ENCODE data around the gene ARL5B. TPM values are rescaled to one million over a fixed set of nuclear protein-coding genes. Genes with fewer than 3 reads are reported as not detected.

ARL5B gene
- total RNA-seq, 1 donor from 2014 or later = 6.9 TPM

GRCh38 chr10:18687706-18688105 lies 28.5 kb downstream of the ARL5B start:
- intact Hi-C loops (cut with micrococcal nuclease) = no loop called here
- DNase-seq (no peak), ATAC-seq (no peak)

- ATAC-seq (no peak), DNase-seq (no peak)
- intact Hi-C loops (cut with micrococcal nuclease) = no loop called here
Observed at GRCh38 chr10:18689498-18689897, 30.3 kb downstream of the ARL5B start.

GRCh38 chr10:18690541-18690940 lies 31.3 kb downstream of the ARL5B start:
- no peak for ATAC-seq
- intact Hi-C loops (cut with micrococcal nuclease) = no loop called here

GRCh38 chr10:18699849-18700840 lies 40.9 kb downstream of the ARL5B start:
- DNase-seq (no peak), ATAC-seq (no peak)
- intact Hi-C loops (cut with micrococcal nuclease) = no loop called here

More at GRCh38 chr10:18690541-18690940, 31.3 kb downstream of the ARL5B start:
- DNase-seq = no peak

- DNase-seq = no peak
Observed at GRCh38 chr10:18703521-18703920, 44.3 kb downstream of the ARL5B start.

GRCh38 chr10:18710201-18710653 lies 51.0 kb downstream of the ARL5B start:
- no peak for ATAC-seq
- DNase-seq = no peak
- intact Hi-C loops (cut with micrococcal nuclease) = no loop called here

More at GRCh38 chr10:18703521-18703920, 44.3 kb downstream of the ARL5B start:
- intact Hi-C loops (cut with micrococcal nuclease) = no loop called here
- ATAC-seq = no peak

GRCh38 chr10:18713077-18713476 lies 53.8 kb downstream of the ARL5B start:
- intact Hi-C loops (cut with micrococcal nuclease) = no loop called here
- ATAC-seq (peak; percentile 12), DNase-seq (no peak)

GRCh38 chr10:18718991-18719390 lies 59.8 kb downstream of the ARL5B start:
- DNase-seq = no peak
- no peak for ATAC-seq
- intact Hi-C loops (cut with micrococcal nuclease) = no loop called here

- no peak for DNase-seq
- intact Hi-C loops (cut with micrococcal nuclease) = no loop called here
- no peak for ATAC-seq
Observed at GRCh38 chr10:18719811-18720210, 60.6 kb downstream of the ARL5B start.

- no peak for DNase-seq
Observed at GRCh38 chr10:18721067-18721466, 61.8 kb downstream of the ARL5B start.

GRCh38 chr10:18723801-18724200 lies 64.6 kb downstream of the ARL5B start:
- intact Hi-C loops (cut with micrococcal nuclease) = no loop called here
- DNase-seq = no peak
- no peak for ATAC-seq

More at GRCh38 chr10:18721067-18721466, 61.8 kb downstream of the ARL5B start:
- intact Hi-C loops (cut with micrococcal nuclease) = no loop called here
- no peak for ATAC-seq

Other genes with a start within 250 kb of the ARL5B start
- gene NSUN6, start 7.8 kb upstream of the ARL5B start, total RNA-seq = 6.7 TPM